Gastrocnemius medialis (tissue), 4 donors: ENCODE data around the gene MOGAT3. TPM values are rescaled to one million over a fixed set of nuclear protein-coding genes. Genes with fewer than 3 reads are reported as not detected.
A peak's percentile ranks its signal among the peaks of the same experiment; 100 is the strongest.

Experiments
- ATAC-seq, 2 donors: fragments of 150-250 bp; one replicate each; pipeline ENCODE4 v1.9.1; 2016
- DNase-seq, 2 donors: peaks; one replicate each; pipeline ENCODE4 v3.0.0-alpha.2; 2019
- H3K27ac ChIP-seq, 4 donors: fragments of 200-600 bp; sonication (generic); 1 replicate in 1 of 4; 2 replicates in 3 of 4; pipeline ENCODE4 v1.5.1; 2016 to 2018; ENCODE audit warnings: mild to moderate bottlenecking in 2 of 4, moderate library complexity in 1 of 4
- H3K27me3 ChIP-seq, 3 donors: fragments of 200-600 bp; sonication (generic) in 2 of 3; 1 replicate in 1 of 3; 2 replicates in 2 of 3; pipeline versions ENCODE4 v1.5.1 to v1.6.0; 2016 to 2019; ENCODE audit warnings: mild to moderate bottlenecking in 1 of 3, moderate library complexity in 1 of 3
- H3K36me3 ChIP-seq, 2 donors: fragments of 200-600 bp; sonication (generic) in 1 of 2; one replicate each; pipeline ENCODE4 v1.5.1; 2017 to 2018
- H3K4me1 ChIP-seq, 2 donors: fragments of 200-600 bp; sonication (generic) in 1 of 2; one replicate each; pipeline ENCODE4 v1.5.1; 2016 to 2017; ENCODE audit warnings: mild to moderate bottlenecking in 2 of 2
- H3K4me3 ChIP-seq, 4 donors: fragments of 200-600 bp; sonication (generic) in 3 of 4; 1 replicate in 1 of 4; 2 replicates in 3 of 4; pipeline ENCODE4 v1.5.1; 2016 to 2019; ENCODE audit warnings: mild to moderate bottlenecking in 2 of 4
- H3K9me3 ChIP-seq, 3 donors: fragments of 200-600 bp; sonication (generic) in 2 of 3; 1 replicate in 1 of 3; 2 replicates in 2 of 3; pipeline ENCODE4 v1.5.1; 2016 to 2019
- POLR2A ChIP-seq, 2 donors: fragments of 450-650 bp; IDR thresholded peaks; one replicate each; pipeline ENCODE4 v1.6.1; 2017; ENCODE audit warnings: antibody characterized with exemption in 2 of 2, mild to moderate bottlenecking in 2 of 2, moderate library complexity in 2 of 2
- in situ Hi-C, 4 donors: fragments of 200-750 bp; cut with MboI; loops; one replicate each; pipeline versions ENCODE4 v1.15.0 to v1.8.0; 2017; ENCODE audit warnings: low sequenced_read_pairs in 4 of 4
- intact Hi-C: fragments of 100-400 bp; cut with DNase I; formaldehyde crosslinking; loops from one replicate; pipeline ENCODE4 v1.15.1; 2023; ENCODE audit warnings: low total_unique reads
- total RNA-seq, 4 donors: library from RNA; depleted of rRNA; stranded (reverse); fragments of >200 nt; gene quantifications; one replicate each; pipeline versions ENCODE4 v1.1.0 to v1.2.3, GENCODE V29; 2016
- TF ChIP-seq, protein P1 (sequence below), 5 experiments: fragments of 450-650 bp in 3 of 5; fragments of 200-600 bp in 2 of 5; sonication (generic) in 2 of 5; IDR thresholded peaks in 4 of 5; conservative IDR thresholded peaks in 1 of 5; 1 replicate in 4 of 5; 2 replicates in 1 of 5; pipeline ENCODE4 v1.5.1; 2016 to 2019; ENCODE audit warnings: antibody characterized with exemption in 5 of 5, mild to moderate bottlenecking in 3 of 5, moderate library complexity in 3 of 5

Gene MOGAT3
- total RNA-seq, 4 donors from 2014 or later, result not detected

DNA sequence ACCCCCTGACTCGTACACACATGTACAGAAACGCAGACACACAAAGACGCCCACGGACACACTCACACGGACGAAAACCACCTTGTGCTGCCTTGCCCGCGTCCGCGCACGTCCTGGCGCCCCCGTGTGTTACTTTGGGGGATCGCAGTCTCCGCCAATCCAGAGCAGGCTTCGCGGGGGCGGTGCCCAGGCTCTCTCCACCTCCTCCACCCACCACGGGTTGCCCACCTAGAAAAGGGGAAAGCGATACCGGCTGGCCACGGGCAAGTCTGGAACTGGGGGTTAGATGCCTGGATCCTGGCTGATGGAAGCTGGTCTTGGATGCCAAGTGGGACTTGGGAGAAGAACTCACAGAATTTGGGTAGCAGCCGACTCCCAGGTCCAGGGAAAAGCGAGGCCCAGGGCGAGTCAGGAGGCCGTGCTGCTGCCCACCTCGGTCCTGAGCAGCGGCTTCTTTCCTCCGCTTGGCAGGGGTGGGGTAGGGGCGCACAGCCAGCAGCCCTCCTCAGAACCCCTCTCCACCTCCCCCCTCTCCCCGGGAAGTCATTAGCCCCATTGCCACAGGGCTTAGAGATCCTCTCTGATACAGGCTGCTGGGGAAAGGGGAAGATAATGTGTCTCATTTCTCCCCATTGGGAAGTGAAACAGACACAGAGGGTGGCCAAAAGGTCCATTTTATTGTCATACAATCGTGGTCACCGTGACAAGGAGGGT lies 30.8 kb downstream of the MOGAT3 start:
- no peaks in the 10 kb centered on the region for H3K9me3 ChIP-seq
- in situ Hi-C loops, result no loop called here
- no peak overlapping the region for H3K4me3 ChIP-seq
- H3K27me3 ChIP-seq, result peaks cover 89 to 100% (median 99%) of the 10 kb centered on the region in 3 donors
- DNase-seq (no peak), ATAC-seq (peak in 1 of 2 donors; percentile 48)
- no peak for TF ChIP-seq POLR2A (IDR thresholded peaks at IDR 0.05)
- TF ChIP-seq, protein P1, sequence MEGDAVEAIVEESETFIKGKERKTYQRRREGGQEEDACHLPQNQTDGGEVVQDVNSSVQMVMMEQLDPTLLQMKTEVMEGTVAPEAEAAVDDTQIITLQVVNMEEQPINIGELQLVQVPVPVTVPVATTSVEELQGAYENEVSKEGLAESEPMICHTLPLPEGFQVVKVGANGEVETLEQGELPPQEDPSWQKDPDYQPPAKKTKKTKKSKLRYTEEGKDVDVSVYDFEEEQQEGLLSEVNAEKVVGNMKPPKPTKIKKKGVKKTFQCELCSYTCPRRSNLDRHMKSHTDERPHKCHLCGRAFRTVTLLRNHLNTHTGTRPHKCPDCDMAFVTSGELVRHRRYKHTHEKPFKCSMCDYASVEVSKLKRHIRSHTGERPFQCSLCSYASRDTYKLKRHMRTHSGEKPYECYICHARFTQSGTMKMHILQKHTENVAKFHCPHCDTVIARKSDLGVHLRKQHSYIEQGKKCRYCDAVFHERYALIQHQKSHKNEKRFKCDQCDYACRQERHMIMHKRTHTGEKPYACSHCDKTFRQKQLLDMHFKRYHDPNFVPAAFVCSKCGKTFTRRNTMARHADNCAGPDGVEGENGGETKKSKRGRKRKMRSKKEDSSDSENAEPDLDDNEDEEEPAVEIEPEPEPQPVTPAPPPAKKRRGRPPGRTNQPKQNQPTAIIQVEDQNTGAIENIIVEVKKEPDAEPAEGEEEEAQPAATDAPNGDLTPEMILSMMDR (IDR thresholded peaks at IDR 0.05 in 4 of 5, conservative IDR thresholded peaks at IDR 0.05 in 1 of 5), result peak; percentile 58 to 89 (median 82)
- peaks cover 20 to 40% of the 10 kb centered on the region in 2 donors for H3K4me1 ChIP-seq
- no peak overlapping the region for H3K27ac ChIP-seq
- H3K36me3 ChIP-seq, result no peaks in the 10 kb centered on the region
- intact Hi-C loops, result loop anchor here (2.0 kb wide), 1 partner anchor 25 kb away; no protein-coding TSS in a partner anchor

DNA sequence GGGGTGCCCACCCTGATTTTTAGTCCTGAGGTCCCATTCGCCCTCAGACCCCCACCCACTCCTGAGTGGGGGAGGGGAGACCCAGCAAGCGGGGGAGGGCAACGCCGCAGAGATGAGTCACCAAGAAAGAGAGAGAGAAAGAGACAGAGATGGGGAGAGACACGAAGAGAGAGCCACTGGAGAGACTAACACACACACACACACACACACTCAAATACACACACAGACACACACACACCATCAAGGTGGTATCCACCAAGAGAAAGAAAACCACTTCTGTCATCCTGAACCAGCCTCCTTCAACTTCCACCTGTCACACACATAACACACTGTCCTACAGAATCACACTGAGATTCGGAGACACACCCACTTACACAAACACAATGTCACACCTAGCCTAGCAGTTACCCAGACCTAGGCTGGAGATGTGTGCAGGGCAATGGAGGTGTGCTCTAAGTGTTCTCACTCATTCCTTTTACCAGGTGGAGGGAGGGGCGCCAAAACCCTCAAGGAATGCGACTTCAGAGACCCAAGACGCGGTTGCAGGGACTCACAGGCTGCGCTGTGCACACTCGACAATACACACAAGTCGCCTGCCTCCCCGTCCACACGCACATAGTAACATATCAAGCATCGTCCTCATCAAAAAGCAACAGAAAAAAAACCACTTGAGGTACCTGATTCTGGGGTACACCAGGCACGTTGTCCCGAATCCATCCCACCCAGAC lies 31.6 kb downstream of the MOGAT3 start:
- ATAC-seq, result no peak
- intact Hi-C loops, result no loop called here
- Histone ChIP-seq H3K36me3 (no peaks in the 10 kb centered on the region), H3K9me3 (no peaks in the 10 kb centered on the region), H3K4me3 (no peak overlapping the region), H3K4me1 (peaks cover 20 to 45% of the 10 kb centered on the region in 2 donors), H3K27ac (no peak overlapping the region), H3K27me3 (peaks cover 92 to 100% (median 99%) of the 10 kb centered on the region in 3 donors)
- no peak for DNase-seq
- in situ Hi-C loops, result no loop called here
- TF ChIP-seq, protein P1 (IDR thresholded peaks at IDR 0.05 in 4 of 5, conservative IDR thresholded peaks at IDR 0.05 in 1 of 5), result no peak
- no peak for TF ChIP-seq POLR2A (IDR thresholded peaks at IDR 0.05)

DNA sequence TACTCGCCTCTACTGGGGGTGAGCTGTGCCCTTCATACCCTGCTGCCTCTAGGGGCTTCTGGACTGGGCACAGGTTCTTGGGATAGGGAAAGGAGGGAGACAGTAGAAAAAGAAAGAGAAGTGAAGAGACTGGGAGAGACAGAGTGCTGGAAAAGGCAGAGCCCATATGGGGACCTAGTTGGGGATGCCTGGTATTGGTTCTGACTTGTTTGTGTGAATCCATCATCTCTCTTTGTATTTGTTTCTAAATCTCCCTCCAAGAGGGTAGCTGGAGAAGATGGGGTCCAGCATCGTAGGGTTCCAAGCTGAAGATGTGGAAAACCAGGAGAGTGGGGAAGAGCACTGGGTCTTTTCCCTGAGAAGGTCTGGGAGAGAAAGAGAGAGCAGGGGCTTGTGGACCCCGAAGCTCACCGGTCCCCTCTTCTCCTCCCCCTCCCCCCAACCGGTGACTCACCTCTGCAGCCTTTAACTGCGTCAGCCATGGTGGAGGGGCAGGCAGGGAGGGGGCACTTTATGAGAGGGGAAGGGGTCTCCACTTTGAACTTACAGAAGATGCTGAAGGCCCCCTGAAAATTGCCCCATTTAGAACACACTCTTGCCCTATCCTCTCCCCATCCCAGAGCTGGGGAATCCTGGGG lies 32.3 kb downstream of the MOGAT3 start:
- Histone ChIP-seq H3K9me3 (no peaks in the 10 kb centered on the region), H3K27ac (no peak overlapping the region), H3K36me3 (no peaks in the 10 kb centered on the region), H3K4me3 (no peak overlapping the region), H3K27me3 (peaks cover 92 to 99% (median 99%) of the 10 kb centered on the region in 3 donors), H3K4me1 (peaks cover 22 to 42% of the 10 kb centered on the region in 2 donors)
- in situ Hi-C loops, result no loop called here
- TF ChIP-seq, protein P1 (IDR thresholded peaks at IDR 0.05 in 4 of 5, conservative IDR thresholded peaks at IDR 0.05 in 1 of 5), result no peak
- TF ChIP-seq POLR2A (IDR thresholded peaks at IDR 0.05), result no peak
- ATAC-seq (no peak), DNase-seq (no peak)
- intact Hi-C loops, result no loop called here

DNA sequence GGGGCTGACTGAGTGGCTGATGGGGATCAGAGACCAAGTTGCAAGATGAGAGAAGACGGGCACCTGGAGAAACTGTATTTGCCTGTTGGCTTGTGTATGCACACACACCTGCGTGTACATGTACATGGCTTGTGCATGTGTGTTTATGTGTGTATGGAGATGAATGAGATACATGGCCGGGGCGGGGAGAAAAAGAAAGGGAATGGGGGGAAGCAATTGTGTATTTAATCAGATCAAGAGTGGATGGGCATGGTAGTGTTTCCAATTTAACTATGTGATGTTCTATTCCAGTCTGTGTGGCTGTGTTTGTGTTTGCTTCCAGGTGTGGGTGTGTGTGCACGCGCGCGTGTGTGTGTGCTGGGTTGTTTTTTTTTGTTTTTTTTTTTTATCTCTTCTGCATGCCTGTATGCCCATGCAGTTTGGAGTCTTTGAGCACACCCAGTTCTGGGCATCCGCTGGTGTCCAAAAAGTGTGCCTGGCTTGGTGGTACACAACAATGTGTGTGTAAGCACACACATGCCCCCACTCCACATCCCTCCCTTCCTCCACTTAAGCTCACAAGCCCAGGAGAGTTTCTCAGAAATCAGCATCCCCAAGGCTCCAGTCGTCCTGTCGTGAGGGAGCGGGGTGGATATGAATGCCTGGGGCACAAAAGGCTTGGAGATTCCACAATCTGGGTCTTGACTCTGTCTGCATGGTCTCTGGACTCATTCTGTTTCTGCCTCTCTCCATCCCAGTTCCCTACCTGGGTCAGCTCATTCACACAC lies 33.0 kb downstream of the MOGAT3 start:
- no peak overlapping the region for H3K27ac ChIP-seq
- no peaks in the 10 kb centered on the region for H3K9me3 ChIP-seq
- in situ Hi-C loops (no loop called here), intact Hi-C loops (no loop called here)
- no peaks in the 10 kb centered on the region for H3K36me3 ChIP-seq
- peaks cover 87 to 99% (median 95%) of the 10 kb centered on the region in 3 donors for H3K27me3 ChIP-seq
- TF ChIP-seq POLR2A (IDR thresholded peaks at IDR 0.05), result no peak
- TF ChIP-seq, protein P1 (IDR thresholded peaks at IDR 0.05 in 4 of 5, conservative IDR thresholded peaks at IDR 0.05 in 1 of 5), result no peak
- DNase-seq, result no peak
- ATAC-seq, result no peak
- H3K4me3 ChIP-seq, result no peak overlapping the region
- peaks cover 18 to 35% of the 10 kb centered on the region in 2 donors for H3K4me1 ChIP-seq
